HG03175 (cell line): ENCODE measurements around the gene CRNKL1.
"Not testable (repeated sequence)": the region's sequence is repeated elsewhere in the genome, so short reads cannot be mapped to it uniquely, and the experiment has no call there.

ENCODE experiments used
- ATAC-seq: cut with Tn5 transposase; IDR thresholded peaks from one replicate; pipeline ENCODE4 v1.9.1; 2021; ENCODE audit warnings: mild to moderate bottlenecking, moderate library complexity; ENCODE audit not compliant: unreplicated experiment

CRNKL1 gene

GRCh38 chr20:20010639-20011500, 41.4 kb downstream of the CRNKL1 start:
- ATAC-seq: no peak

- ATAC-seq: no peak
Measured at GRCh38 chr20:20009784-20010253, 42.4 kb downstream of the CRNKL1 start.

- ATAC-seq: no peak
Measured at GRCh38 chr20:20005342-20005741, 46.9 kb downstream of the CRNKL1 start.

GRCh38 chr20:20003955-20004322, 48.3 kb downstream of the CRNKL1 start:
- ATAC-seq: not testable (repeated sequence)

- no peak for ATAC-seq
Measured at GRCh38 chr20:20003031-20003954, 49.0 kb downstream of the CRNKL1 start.

- no peak for ATAC-seq
Measured at GRCh38 chr20:20002101-20002998, 49.9 kb downstream of the CRNKL1 start.

- no peak for ATAC-seq
Measured at GRCh38 chr20:20000211-20000968, 51.9 kb downstream of the CRNKL1 start.

- ATAC-seq: no peak
Measured at GRCh38 chr20:19998990-19999705, 53.1 kb downstream of the CRNKL1 start.

- ATAC-seq: no peak
Measured at GRCh38 chr20:19996917-19997316, 55.3 kb downstream of the CRNKL1 start.

GRCh38 chr20:19996222-19996621, 56.0 kb downstream of the CRNKL1 start:
- no peak for ATAC-seq

- ATAC-seq: no peak
Measured at GRCh38 chr20:19995220-19995863, 56.9 kb downstream of the CRNKL1 start.

- no peak for ATAC-seq
Measured at GRCh38 chr20:19993958-19994669, 58.2 kb downstream of the CRNKL1 start.

GRCh38 chr20:19992996-19993908, 59.0 kb downstream of the CRNKL1 start:
- ATAC-seq: no peak

- no peak for ATAC-seq
Measured at GRCh38 chr20:19991854-19992253, 60.4 kb downstream of the CRNKL1 start.

- ATAC-seq: no peak
Measured at GRCh38 chr20:19991308-19991707, 61.0 kb downstream of the CRNKL1 start.

GRCh38 chr20:19990850-19991249, 61.4 kb downstream of the CRNKL1 start:
- no peak for ATAC-seq

- no peak for ATAC-seq
Measured at GRCh38 chr20:19987046-19987445, 65.2 kb downstream of the CRNKL1 start.
